CD4-positive, alpha-beta T cell treated with Interferon gamma for 1 hour (primary cell): ENCODE results near the gene MUS81.
"Not testable (repeated sequence)": the region's sequence is repeated elsewhere in the genome, so short reads cannot be mapped to it uniquely, and the experiment has no call there.

Experiments used
- DNase-seq: peaks from one replicate; pipeline ENCODE4 v3.0.0-alpha.2; 2020

Gene MUS81

DNA sequence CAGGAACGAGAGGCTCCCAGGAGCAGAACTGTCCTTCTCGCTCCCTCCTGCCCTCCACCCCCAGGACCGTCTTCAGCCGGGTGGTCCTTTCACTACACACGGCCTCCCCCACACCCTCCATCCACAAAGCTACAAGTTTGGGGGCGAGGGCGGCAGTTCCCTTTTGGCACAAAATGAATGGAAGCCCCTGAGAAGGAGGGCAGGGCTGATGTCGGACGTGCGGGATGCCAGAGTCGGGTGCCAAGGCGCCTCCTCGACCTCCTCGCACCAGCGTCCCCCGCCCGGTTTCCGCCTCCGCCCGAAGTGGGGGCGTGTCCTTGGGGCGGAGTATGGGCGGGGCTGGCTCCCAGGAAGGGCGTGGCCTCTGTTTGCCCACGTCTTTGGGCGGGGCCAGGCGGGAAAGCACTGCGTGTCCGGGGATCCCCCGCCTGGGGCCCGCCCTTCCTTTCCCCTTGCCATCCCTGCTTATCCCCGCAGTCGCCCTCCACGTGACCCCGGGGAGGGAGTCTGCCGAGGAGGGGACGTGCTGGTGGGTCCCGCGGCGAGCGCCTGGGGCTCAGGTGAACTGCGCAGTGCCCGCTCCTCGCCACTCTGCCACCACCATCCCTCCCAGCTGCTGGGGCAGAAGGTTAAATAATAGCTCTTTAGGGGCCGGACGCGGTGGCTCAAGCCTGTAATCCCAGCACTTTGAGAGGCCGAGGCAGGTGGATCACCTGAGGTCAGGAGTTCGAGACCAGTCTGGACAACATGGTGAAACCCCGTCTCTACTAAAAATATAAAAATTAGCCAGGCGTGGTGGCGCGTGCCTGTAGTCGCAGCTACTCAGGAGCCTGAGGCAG lies 13.3 kb downstream of the MUS81 start:
- peak; percentile 95 for DNase-seq

DNA sequence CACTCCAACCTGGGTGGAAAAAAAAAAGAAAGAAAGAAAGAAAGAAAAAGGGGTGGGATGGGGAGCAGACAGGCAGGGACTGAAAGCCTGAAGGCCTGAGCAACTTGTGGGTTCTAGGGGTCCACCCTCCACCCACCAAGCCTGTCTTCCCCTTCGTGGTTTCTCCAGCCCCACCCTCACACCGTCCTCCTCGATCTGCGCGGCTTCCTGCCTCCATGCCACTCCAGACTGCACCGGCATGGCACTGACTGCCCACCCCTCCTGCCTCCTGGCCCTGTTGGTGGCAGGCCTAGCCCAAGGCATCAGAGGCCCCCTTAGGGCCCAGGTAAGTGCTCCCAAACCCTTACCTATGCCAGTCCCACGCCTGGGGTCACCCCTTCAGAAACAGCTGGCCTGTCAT lies 19.4 kb downstream of the MUS81 start, which contains the start of gene CTSW:
CTSW (plus strand) TSS at position 221 of the 400 bp plus-strand sequence; CDS start at position 239, 18 bp downstream.
- peak; percentile 47 for DNase-seq

DNA sequence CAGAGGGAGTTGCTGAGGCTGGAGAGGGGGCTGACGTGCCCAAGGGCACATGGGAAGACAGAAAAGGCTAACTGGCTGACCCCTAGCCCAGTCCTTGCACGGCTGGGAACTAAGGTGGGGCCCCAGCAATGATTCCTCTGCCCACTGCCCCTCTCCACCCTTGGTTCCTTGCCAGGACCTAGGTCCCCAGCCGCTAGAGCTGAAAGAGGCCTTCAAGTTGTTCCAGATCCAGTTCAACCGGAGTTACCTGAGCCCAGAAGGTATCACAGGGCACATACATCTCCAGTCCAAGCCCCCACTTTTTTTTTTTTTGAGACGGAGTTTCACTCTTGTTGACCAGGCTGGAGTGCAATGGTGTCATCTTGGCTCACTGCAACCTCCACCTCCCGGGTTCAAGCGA lies 19.8 kb downstream of the MUS81 start:
- no peak for DNase-seq

DNA sequence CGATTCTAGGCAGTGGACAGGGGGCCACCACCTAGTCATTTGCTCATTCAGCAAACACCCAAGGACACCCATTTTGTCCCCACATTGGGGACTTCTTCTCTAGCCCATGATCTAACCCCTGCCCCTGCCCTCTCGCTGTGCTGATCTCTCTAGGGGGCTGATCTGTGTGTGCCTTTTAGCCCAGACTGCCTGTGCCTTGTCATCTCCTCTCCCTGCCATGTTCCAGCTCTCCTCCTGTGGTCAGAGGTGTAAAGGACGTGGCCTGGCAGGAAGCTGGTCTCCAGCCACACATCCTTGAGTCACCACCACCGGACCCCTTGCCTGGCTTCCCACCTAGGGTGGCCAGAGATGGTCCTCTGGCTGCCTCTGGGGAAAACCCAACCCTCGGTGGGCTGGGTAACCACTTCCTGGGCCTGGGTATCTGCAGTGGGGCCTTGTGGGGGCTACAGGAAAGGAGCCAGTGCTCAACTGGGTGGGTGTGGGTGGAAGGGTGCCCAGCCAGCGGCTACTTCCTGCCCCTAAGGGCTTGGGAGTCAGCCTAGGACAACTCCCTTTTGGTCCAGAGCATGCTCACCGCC lies 20.7 kb downstream of the MUS81 start:
- DNase-seq = no peak

DNA sequence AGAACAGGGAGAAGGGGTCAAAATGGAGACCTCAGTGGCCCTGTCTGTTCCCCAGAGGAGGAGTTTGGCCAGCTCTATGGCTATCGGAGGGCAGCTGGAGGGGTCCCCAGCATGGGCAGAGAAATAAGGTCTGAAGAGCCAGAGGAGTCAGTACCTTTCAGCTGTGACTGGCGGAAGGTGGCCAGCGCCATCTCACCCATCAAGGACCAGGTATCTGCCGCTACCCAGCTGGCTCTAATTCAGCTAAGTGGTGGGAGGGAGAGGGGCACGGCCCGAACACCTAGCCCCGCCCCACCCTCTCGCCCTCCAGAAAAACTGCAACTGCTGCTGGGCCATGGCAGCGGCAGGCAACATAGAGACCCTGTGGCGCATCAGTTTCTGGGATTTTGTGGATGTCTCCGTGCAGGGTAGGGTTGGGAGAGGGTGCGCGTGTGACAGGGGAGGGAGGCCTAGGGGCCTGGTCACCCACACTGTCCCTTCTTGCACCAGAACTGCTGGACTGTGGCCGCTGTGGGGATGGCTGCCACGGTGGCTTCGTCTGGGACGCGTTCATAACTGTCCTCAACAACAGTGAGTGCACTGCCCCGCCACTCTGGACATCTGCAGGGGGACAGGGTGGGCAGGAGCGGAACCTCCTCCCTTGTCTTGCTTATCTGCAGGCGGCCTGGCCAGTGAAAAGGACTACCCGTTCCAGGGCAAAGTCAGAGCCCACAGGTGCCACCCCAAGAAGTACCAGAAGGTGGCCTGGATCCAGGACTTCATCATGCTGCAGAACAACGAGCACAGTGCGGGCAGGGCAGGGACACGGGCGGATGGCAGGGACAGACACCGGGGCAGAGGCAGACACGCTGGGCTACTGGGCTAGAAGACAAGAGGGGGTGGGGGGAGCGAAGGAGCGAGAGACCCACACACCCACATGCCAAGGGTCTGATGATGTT lies 22.2 kb downstream of the MUS81 start:
- no peak for DNase-seq

DNA sequence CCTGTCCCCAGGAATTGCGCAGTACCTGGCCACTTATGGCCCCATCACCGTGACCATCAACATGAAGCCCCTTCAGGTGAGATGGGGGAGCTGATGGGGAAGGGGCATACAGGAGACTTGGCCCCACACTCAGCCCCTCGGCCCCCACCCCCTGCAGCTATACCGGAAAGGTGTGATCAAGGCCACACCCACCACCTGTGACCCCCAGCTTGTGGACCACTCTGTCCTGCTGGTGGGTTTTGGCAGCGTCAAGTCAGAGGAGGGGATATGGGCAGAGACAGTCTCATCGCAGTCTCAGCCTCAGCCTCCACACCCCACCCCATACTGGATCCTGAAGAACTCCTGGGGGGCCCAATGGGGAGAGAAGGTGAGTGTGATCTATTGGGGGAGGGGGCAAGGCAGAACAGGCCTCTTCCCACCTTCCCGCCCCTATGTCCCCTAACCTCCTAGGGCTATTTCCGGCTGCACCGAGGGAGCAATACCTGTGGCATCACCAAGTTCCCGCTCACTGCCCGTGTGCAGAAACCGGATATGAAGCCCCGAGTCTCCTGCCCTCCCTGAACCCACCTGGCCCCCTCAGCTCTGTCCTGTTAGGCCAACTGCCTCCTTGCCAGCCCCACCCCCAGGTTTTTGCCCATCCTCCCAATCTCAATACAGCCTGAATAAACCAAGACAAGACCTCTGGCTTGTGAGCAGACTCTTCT lies 23.0 kb downstream of the MUS81 start:
- no peak for DNase-seq

DNA sequence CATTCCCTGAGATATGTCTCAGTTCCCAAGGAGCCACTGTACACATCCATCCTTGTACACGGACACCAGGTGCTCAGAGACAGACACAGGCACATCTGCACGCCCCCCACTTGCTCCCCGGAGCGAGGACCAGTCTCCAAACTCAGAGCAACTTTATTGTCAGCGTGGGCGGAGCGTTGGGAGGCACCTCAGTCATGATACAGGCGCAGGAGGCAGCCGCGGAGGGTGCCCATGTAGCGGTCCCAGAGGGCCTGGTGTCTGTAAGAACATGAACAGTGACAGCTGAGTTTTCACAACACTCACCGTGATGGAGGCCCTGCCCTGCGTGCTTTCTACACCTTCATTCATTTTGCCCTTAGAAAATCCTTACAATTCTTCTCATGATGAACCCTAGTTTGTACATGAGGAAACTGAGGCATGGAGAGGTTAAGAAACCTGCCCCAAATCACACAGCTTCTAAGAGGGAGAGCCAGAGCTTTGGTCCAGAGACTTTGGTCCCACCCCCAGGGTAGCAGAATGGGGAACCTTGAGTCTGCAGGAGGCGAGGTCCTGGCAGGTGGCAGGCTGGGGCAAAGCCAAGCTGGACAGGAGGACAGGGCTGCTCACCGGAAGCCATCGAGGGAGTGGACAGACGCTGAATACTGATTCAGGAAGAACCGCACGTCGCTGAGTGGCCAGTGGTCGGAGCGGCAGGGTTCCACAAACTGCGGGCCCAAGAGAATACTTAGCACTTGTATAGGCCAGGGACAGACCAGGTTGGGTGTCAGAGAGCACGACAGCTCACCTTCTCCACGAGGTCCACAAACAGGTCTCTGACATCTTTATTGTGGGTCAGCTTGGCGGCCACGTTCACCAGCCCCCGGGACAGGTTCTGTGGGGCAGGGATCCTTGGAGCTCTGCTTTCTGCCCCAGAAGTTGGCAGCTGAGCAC lies 23.8 kb downstream of the MUS81 start:
- no peak for DNase-seq

DNA sequence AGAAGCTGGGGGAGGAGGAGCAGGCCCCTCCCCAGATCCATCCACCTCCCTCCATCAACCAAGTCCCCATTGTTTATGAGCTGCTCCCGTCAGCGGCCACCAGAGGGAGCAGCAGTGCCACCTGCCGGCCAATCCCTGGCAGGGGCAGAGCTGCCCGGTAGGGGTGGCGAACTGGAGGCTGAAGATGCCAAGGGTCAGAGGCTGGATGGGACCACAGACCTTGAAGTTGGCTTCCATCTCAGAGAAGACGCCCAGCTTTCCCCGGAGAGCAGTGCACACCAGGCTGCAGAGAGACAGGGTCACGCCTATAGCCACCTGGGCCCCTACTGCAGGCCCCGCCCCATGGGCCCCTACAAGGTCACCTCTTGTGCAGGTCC lies 24.5 kb downstream of the MUS81 start:
- DNase-seq = peak; percentile 80

DNA sequence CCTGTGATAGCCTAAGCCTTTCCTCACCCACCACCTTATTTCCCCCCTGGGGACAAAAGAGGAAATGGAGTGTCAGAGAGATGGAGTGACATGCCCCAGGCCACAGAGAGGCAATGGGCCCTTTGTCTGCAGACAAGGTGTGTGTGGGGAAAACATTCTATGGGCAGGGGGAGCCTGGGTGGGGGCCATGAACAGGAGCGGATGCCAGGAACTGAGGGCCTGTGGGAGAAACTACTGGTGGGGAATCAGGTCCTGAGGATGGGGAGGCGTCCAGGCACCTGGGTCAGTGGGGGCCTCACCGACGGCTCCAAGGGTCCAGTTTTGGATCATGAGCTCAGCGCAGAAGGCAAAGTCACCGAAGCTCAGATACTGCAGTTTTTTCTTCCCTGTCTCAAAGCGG lies 25.0 kb downstream of the MUS81 start:
- no peak for DNase-seq

DNA sequence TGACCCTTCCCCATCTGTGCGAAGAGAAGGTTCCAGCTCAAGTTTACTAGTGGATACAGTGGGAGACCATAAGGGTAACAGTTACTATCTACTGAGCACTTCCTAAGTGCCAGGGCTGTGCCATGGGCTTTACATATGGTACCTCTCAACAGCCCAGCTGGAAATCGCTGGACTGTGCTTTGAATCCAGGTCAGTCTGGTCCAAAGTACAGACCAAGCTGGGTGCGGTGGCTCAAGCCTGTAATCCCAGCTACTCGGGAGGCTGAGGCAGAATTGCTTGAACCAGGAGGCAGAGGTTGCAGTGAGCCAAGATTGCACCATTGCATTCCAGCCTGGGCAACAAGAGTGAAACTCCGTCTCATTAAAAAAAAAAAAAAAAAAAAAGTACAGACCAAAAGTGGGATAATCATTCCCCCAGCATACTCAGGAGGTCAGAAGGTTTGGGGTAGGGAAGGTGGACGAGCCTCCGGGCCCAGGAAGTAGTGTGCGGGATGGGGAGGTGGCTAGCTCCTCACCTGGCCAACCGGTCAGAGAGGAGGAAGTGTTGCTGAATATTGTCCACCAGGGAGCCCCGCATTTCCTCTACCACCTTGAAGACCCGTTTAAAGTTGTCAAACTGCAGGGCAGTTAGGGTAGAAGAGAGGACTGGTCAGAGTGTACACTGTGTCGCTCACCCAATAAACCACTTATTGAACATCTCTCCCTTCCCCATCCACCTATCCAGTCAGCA lies 25.7 kb downstream of the MUS81 start:
- DNase-seq = no peak

DNA sequence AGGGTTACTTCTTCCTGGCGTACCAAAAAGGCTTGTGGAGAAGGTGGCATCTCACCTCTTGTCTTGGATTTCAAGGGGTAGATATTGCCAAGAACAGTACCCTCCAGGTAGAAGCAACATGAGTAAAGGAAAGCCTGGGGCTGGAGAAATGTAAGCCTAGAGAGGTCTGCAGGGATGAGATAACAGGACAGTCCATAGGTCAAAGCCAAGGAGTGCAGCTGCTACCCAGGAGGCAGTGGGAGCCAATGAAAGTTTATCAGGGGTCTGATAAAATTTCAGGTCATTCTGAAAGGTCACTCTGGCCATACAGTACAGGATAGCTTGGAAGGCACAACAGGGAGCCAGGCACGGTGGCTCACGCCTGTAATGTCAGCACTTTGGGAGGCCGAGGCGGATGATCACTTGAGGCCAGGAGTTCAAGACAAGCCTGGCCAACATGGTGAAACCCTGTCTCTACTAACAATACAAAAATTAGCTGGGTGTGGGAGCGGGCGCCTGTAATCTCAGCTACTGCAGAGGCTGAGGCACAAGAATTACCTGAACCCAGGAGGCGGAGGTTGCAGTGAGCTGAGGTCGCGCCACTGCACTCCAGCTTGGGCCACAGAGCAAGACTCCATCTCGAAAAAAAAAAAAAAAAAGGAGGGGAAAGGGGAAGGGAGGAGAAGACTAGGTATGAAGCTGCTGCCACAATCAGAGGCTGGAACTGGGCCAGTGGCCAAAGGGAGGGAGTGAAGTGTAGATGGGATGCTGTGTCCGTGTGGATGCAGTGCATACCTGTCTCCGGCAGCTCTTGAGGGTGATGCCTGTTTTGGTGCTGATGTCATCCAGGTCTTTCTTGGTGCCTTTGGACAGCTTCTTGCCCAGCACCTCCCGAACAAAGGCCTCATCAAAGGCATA lies 26.8 kb downstream of the MUS81 start:
- DNase-seq = no peak

DNA sequence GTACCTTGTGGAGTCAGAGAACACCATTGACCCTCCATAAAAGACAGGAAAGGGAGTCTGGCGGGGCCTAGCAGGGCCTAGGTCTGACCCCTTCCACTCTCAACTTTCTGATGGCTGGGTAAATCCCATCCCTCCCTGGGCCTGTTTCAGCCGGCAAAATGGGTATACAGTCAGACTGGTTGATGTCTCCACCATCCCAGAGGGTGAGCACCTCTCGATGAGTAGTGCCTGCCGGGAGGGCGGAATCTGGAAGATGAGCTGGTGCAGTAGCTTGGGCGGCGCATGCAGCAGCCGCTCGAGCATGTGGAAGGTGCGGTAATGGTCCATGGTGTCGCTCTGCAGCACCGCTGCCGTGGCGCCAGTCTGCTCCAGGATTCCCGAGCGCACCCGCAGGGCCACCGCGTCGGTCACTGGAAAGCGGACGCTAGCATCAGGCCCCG lies 27.5 kb downstream of the MUS81 start:
- no peak for DNase-seq

DNA sequence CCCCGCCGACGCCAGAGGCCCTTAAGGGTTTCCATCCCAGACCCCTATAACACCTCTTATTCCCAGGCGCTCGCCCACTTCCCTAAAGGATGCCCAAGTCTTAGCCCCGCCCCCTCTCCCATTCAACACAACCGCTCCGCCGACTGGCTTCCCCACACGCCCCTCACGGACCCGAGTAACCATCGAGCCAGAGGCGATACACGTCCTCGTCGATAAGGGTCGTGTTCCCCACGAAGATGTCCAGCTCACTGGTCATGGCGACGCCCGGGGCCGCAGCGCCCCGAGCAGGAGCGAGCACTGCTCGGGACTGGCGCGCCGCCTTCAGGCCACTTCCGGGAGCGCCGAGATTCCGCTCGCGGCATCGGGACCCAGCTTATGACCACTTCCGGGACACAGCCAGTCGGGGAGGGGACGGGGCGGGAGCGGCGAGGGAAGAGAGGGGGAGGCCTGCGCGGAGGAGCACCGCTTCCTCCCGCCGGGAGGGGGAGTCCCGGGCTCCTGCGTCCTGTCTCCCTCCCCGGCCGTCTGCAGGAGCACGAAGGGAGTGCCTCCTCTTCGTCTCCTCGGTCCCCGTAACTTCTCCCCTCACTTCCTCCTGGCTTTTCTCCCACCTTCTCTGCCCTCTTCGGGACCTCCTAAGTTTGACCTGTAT lies 28.1 kb downstream of the MUS81 start, which contains the start of gene FIBP:
FIBP (minus strand) TSS at position 309 of the 652 bp plus-strand sequence; CDS start at position 256, 53 bp downstream.
- DNase-seq = peak; percentile 96

DNA sequence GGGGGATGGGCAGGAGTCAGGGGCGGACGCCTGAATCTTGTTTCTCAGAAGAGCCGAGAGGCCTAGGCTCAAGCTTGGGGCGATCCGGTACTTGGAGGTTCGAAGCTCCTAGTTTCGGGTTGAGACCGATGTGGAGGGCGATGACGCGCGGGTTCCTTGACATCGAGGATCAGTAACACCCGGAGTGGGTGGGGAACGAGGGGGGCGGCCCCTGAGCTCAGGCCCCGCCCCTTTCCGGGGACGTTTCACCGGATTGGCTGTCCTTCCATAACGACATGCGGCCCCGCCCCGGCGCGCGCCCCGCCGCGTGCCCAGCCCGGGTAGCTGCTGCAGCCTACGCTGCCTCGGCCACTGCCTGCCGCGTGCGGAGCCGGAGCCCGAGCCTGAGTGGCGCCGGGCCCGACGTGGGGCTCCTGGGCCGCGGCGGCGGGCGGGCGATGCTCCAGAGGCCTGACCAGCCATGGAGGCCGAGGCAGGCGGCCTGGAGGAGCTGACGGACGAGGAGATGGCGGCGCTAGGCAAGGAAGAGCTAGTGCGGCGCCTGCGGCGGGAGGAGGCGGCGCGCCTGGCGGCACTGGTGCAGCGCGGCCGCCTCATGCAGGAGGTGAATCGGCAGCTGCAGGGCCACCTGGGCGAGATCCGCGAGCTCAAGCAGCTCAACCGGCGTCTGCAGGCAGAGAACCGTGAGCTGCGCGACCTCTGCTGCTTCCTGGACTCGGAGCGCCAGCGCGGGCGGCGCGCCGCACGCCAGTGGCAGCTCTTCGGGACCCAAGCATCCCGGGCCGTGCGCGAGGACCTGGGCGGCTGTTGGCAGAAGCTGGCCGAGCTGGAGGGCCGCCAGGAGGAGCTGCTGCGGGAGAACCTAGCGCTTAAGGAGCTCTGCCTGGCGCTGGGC lies 30.3 kb downstream of the MUS81 start, which contains the start of gene CCDC85B:
CCDC85B (plus strand) TSS at position 350 of the 895 bp plus-strand sequence; CDS start at position 461, 111 bp downstream.
- peak; percentile 98 for DNase-seq

DNA sequence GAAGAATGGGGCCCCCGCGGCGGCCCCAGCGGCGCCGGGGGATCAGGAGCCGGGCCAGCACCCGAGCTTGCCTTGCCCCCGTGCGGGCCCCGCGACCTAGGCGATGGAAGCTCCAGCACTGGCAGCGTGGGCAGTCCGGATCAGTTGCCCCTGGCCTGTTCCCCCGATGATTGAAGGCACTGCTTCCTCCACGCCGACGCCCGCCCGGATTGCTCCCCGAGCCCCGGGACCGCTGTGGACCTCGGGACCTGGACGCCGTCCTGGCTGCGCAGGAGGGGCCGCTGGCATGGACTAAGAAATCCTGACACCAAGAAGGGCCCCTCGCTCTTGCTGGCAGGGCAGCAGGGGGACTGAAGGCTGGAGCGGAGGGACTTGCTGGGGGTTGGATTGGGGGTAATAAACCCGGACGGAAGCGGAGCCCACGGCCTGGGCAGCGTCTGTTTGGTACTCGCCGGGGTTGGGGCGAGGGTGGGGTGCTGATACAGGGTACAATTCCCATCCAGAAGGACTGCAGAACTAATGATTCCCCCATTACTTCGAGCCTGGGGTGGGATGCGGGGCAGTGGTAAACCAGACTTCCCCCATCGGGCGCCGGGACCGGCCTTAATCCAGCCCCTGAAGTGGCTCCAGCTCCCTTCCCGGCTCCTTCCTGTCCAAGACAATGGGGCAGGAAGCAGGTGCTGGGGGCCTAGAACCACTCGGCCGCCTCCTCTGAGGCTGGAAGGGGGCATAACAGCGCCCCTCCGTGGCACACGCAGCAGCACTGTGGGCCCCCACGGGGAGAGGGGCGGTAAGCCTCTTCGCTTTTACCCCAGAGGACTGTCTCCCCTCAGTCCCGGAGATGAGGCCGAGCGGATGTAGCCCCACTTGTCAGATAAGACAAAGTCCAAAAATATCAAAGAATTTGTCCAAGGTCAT lies 31.2 kb downstream of the MUS81 start:
- no peak for DNase-seq

DNA sequence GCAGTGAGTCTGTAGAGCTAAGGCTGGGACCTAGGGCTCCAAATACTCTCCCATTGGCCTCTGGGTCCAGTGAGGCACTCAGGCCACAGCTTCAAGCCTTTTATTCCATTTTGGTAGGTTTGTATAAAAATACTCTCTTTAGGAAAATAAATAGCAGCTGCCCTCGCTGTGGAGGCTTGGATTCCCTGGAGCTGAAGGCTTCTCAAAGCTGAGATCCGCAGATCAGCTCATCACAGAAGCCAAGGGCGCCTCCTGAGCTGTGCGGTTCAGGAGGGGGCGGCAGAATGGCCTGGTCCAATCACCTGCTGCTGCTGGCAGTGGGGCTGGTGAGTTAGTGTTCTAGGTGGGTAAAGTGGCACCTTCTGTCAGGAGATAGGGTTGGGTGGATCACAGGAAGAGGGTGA lies 31.9 kb downstream of the MUS81 start:
- DNase-seq = not testable (repeated sequence)
